Stomach (tissue), 4 donors: Measurements from ENCODE around the gene ZNF620.

Experiments used
- CTCF ChIP-seq, 7 experiments: fragments of 450-650 bp in 4 of 7; fragments of 200-600 bp in 3 of 7; sonication (generic) in 3 of 7; IDR thresholded peaks; one replicate each; pipeline ENCODE4 v1.5.1; 2016 to 2019; ENCODE audit warnings: antibody characterized with exemption in 7 of 7, control low read depth in 2 of 7, mild to moderate bottlenecking in 1 of 7
- EP300 ChIP-seq: sonication (generic); formaldehyde crosslinking; IDR thresholded peaks from one replicate; pipeline ENCODE4 v1.6.1; 2017; ENCODE audit warnings: antibody characterized with exemption
- POLR2A ChIP-seq, 4 donors: fragments of 450-650 bp; IDR thresholded peaks; one replicate each; pipeline ENCODE4 v1.6.1; 2016; ENCODE audit warnings: antibody characterized with exemption in 4 of 4, control low read depth in 2 of 4, mild to moderate bottlenecking in 1 of 4, moderate library complexity in 1 of 4
- POLR2AphosphoS5 ChIP-seq, 3 donors: sonication (generic); formaldehyde crosslinking; IDR thresholded peaks; one replicate each; pipeline ENCODE4 v1.6.1; 2016; ENCODE audit warnings: antibody characterized with exemption in 3 of 3

GRCh38 chr3:40516201-40516600 lies 10.4 kb downstream of the ZNF620 start:
- TF ChIP-seq CTCF (IDR thresholded peaks at IDR 0.05) (no peak), POLR2AphosphoS5 (IDR thresholded peaks at IDR 0.05) (no peak), POLR2A (IDR thresholded peaks at IDR 0.05) (no peak), EP300 (no peak)
